NCI-H774 (cell line): ENCODE results near the gene CRB1.

ENCODE experiments used
- DNase-seq: peaks from one replicate; lab custom pipeline; 2025; lab: John Stamatoyannopoulos, UW

The CRB1 gene

DNA sequence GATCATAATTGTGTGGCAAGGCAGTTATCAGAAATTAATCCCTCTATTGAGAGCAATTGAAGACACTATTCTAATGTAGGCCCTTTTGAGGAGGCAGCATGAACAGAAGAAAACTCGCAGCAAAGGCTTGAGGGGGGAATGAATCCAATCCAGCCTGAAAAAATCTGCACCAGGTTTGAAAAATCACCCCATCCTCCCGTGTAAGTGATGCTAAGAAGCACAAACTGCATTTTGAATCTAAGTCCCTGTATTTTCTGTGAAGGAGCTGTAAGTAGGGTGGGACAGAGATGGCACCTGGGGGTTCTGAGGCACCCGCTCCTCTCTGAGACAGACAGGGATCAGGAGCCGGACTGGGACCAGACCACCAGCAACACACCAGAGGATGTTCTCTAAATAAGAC lies at the start of gene CRB1:
CRB1 (plus strand) TSS at position 241 of the 400 bp plus-strand sequence. CDS start 161 bp downstream, outside the sequence.
- DNase-seq, result no peak

DNA sequence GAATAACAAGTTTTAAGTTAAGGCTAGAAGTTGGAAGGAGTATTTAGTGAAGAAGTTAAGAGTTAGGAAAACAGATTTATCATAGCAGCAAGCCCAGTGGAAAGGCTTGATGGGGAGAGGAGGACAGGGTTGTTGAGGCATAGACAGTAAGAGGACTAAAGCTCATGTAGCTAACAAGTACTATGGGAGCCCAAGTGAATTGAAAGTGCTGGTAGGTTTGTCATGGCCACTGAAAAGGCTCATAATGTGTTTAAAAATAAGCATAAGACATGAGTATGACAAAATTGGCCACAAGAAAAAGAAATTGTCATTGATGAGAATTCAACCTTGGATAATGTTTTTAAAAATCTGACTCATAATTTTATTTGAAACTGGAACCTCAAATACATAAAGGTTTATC lies 49.2 kb upstream of the CRB1 start:
- no peak for DNase-seq

DNA sequence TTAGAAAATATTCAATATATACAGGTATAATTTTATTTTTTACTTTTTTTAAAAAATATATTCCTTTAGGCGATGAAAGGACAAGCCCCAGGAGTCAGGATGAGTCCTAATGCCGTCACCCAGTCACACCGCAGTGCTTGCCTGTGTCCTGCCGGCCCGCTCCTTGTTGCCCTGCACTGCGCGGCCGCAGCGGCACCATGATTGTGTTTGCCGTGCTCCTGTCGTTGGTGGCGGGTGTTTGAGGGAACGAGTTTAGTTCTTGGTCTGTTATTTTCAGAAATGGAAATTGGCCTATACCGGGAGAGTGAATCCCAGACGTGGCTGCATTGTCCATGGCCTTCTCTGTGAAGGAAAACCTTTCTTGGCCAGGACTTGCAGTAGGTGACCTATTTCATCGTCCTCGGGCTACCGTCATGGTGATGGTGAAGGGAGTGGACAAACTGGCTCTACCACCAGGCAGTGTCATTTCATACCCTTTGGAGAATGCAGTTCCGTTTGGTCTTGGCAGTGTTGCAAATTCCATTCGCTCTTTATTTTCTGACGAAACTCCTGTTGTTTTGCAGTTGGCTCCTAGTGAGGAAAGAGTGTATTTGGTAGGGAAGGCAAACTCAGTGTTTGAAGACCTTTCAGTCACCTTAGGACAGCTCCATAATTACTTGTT lies 45.9 kb upstream of the CRB1 start:
- no peak for DNase-seq

DNA sequence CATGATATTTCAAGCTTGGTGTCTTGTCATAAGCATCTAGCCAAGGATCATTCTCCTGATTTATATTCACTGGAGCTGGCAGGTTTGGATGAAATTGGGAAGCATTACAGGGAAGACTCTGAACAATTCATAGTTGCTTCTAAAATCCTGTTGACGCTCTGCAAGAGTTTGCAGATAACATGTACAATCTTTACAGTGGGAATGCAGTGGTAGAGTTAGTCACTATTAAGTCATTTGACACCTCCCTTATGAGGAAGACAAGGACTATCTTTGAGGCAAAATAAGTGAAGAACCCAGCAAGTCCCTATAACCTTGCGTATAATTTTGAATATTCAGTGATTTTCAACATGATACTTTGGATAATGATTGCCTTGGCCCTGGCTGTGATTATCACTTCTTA lies 45.3 kb upstream of the CRB1 start:
- no peak for DNase-seq

DNA sequence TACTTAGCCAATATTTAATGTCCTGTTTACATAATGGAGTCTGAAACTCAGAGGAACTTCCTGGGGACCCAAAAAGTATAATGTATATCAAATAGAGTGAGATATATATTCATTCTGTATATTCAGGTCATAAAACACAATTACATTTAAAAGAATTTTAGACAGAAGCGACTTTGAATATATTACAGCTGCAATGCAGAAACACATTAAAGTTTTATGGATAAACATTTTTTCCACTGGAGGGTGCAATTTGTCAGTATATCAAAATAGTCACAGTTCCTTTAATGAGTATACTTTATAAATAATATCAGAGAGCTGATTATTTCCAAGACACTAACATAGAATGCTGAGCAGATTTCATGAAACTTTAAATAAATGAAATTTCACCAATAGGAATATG lies 43.9 kb upstream of the CRB1 start:
- no peak for DNase-seq

DNA sequence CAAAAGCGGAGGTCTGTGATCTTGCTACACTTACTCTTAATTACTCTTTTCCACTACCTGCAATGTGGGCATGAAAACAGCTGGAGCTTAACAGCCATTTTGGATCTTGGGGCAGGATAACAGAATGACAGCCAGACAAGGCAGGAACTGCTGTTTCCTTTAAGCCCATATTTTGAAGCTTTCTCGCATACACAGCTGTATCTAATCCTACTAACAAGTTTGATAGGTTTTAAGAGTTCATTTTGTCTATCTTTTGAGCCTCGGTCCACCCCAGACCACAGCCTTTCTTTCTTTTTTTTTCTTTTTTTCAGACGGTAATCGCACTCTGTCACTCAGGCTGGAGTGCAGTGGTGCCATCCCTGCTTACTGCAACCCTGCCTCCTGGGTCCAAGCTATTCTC lies 42.4 kb upstream of the CRB1 start:
- DNase-seq, result no peak

DNA sequence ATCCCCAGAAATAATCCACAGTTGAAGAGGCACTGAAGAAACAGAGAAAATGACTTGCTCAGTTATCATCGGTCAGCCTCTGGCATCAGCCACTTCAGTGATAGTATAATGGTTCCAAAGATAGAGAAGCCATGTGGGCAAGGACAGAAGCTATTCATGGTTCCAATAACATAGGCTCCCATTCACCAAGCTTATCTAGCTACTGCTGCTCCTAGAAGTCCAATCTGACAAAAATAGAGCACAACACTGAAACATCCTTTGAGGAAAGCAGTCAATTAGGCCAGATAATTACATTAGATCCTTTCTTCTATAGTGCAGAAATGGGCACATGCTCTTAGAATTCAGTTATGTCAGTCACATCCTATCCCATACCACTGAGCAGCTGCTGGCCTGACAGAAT lies 33.5 kb upstream of the CRB1 start:
- no peak for DNase-seq

DNA sequence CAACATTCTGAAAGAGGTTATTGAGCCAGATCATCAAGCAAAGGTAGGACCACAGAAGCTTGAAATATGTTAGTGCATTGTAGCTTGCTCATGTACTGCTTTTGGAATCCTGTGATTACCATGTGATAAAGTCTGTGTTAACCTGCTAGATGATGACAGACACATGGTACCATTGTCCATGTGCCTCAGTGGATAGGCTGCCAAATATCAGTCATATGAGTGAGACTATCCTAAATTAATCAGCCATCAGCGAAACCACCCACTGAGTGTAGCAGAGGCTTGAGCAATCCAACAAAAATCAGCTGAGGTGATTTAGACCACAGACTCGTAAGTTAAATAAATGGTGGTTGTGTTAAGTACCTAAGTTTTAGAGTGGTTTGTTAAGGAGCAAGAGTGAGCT lies 32.7 kb upstream of the CRB1 start:
- DNase-seq, result no peak

DNA sequence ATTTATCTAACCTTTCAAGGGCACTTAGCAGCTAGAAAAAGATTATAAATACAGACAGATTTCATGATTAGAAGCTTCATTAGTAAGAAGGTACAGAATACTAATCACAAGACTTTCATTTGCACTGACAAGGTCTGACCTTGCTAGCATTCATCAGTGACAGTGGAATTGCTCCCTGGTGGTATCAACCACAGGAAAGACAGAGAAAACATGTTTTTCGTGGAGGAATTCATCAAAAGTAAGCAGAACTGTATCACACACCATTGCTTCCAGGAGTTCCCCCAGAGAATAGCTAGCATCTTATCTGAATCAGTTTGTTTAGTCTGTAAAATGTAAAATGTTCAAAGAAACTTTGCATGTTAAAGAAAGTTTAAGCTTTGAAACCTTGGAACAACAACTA lies 20.6 kb upstream of the CRB1 start:
- no peak for DNase-seq

DNA sequence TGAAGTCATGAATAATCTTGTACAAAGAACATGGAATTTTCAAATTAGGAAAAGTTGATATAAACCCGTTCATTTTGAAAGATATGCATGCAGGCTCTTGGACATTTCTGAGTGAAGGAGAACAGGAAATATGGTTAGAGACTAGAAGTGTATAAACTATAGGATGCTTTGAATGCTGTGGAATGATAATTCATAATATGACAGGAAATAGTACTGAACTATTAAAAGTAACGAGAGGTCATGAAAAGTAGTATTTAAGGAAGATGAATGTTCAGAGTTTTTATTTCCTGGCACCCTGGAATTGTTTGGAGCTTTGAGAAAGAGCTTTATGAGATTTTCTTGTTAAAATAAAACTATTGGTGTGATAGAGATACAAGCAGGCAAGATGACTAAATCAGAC lies 18.7 kb upstream of the CRB1 start:
- no peak for DNase-seq

DNA sequence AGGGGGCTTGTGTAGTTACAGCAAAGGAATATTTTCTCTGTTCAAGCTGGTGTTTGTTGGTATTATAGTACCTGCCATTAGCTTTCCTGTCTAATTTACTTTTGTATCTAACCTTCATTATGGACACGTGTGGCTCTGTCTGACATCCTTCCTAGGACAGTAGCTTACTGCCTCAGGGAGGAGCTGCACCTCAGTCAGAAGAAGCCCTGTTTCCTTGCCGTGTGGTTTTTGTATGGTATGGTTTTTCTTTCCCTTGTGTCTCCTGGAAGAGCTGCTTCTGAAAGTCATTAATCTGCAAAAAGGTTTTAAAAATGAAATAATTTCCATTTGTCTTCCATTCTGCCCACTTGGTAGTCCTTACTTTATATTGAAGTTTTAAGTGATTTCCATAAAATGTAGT lies 17.4 kb upstream of the CRB1 start:
- no peak for DNase-seq

DNA sequence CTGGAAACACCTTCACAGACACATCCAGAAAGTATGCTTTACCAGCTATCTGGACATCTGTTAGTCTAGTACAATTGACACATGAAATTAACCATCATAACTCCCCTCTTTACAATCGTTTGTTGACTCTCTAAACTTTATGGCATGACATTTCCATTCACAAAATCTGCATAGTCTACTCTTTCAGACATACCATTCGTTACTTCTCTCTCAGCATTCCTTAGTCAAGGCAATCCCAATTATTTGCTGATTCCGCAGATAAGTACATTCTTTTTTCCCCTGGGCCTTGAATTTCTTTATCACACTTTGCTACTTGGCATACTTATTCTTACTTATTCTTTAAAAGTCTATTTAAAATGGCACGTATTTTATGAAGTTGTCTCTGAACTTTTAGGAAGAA lies 15.1 kb upstream of the CRB1 start:
- no peak for DNase-seq

DNA sequence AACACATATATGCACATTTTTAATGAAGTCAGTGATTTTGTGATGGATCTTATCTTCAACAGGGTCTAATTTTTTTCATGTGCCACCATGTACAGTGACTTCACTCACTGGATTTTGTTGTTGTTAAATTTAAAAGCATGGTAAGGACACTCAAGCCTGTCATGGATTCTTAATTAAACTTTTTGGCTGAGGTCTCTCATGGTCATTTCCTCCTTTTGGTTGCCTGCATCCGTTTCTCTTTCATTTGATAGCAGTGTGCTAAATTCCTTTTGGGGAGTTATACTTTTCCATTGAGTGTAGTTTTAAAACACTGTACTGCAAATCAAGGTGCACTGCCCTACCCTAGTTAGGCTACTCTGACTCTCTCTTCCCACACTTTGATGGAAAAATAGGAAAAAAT lies 13.2 kb upstream of the CRB1 start:
- DNase-seq, result no peak

DNA sequence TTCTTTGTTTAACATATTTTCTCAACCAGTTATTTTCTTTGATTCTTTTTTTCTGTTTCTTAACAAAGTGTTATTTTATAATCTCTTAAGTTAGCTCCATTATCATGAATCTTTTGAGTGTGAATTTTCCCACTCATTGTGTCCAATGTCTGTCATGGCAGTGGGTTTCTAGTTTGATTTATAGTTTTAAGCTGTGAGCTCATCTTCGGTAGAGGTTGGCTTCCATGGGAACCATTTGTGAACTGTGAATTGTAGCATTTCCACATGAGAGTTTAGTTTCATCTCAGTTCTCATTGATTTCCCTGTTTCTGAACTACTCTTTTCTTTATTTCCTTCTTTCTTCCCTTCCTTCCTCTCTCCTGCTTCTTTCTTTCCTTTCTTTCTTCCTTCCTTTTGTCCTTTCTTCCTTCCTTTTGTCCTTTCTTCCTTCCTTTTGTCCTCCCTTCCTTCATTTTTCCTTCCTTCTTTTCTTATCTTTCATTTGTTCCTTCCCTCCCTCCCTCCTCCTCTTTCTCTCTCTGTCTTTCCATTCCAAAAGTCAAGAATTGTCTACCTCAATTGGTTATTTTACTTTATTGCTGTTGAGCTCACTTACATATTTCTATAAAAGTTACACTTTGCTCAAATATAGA lies 3.0 kb upstream of the CRB1 start:
- DNase-seq, result no peak

DNA sequence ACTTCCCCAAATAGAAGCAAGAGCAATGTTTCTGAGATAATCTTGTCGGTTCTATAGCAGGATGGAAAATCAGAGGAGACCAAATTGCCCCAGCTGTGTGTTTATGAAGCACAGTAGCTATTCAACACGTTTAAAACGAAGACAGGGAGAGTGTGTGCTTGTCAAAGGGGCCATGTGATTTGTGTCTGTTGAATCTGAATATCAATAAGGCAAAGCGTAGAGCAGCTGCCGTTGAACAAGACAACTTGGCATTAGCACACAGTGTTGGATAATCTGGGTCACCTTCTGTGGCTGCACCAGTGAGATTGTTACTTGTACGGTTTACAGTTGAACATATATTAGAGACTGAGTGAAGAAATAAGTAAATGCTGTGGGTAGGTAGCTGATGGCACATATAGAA lies 1.0 kb downstream of the CRB1 start:
- DNase-seq, result peak; percentile 86

DNA sequence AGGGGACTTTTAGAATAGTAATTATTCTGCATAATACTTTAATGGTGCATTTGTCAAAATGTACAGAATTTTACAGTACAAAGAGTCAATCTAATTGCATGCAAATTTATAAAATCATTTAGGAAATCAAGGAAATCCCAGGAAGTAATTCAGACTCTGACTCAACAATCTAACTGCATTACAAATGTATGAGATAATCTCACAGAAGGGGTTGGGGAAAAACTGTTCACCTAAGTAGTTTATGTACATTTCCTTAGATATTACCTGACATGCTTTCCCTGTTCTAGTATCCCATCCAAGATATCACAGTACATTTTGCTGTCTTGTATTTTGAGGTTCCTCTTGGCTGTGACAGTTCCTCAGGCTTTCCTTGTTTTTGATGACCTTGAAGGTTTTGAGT lies 4.7 kb downstream of the CRB1 start:
- no peak for DNase-seq

DNA sequence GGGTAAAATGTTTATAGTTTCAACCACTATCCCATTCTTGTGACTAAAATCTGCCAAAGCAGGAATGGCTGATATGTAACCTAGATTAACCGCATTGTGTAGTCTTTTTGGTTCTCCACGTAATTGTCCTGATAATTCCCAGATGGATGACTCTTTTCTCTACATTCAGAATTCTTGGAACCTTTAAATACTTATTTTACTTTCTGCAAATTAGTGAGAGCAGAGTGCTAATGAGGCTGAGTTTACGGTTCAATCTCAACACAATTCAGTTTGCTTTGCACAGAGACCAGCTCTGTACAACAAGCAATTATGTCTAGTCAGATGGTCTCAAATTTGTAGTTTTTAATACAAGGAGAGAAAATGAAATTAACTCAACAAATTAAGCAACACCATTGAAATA lies 9.1 kb downstream of the CRB1 start:
- no peak for DNase-seq

DNA sequence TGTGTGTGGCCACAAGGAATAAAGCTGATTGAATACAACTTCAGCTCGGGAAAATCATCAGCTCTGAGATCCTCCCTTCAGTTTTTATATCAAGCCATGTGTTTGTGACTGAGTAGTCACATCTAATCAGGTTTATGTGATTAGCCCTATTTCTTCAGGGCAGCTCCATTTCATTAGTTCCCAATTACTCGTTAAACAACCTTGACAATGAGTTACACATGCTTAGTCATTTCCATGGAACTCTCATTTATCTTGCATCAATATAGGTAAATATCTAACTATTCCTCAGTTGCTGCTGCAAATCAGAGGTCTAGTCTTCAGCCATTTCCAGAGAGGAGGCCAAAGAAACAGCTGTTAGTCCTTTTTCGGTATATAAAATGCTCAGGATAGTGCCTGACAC lies 16.3 kb downstream of the CRB1 start:
- no peak for DNase-seq

DNA sequence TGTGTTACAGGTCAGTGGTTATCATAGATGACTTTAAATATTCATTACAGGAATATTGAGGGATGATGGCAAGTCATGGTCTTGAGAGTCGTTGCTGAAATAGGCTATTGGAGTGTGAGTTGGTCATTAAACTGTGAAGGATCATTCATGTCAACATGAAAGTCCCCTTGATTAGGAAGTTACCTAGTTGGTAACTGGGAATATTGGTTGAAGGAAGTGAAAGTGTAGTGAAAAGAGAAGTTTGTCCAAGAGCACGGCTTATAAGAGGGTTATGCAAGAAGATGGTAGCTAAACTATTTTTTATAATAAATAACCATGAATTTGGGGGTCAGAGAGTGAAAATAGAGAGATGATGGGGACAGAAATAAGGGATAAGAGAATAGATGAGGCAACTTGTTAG lies 16.9 kb downstream of the CRB1 start:
- no peak for DNase-seq

DNA sequence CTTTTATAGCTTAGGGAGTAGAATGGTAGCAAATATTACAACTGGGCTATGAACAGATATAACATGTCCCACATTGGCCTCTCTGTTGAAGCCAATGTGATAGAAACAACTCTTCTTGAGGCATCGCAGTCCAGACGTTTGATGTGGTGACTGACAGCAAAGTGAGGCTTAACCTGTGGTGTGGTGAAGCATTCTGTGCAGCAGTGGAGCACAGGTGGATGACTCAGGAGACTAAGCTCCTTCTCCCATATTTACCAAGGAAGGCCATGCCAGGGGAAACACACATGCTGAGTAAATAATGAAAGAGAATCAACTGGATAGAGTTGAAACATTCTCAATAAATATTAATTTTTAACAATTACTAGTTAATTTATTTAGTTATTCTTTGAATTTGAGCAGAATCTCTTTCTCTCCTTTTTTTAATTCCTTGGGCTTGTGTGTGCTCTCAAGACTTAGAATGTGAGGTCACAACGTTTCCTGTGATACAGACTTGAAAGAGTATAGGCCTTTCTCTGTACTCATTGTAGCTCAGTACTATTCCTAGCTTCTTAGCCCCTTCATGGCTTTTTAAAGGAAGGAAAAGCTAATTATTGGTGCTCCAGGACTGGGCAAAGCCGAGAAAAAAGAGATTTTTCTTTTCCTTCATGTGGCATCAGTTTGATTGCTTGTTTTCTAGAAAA lies 17.6 kb downstream of the CRB1 start:
- no peak for DNase-seq

DNA sequence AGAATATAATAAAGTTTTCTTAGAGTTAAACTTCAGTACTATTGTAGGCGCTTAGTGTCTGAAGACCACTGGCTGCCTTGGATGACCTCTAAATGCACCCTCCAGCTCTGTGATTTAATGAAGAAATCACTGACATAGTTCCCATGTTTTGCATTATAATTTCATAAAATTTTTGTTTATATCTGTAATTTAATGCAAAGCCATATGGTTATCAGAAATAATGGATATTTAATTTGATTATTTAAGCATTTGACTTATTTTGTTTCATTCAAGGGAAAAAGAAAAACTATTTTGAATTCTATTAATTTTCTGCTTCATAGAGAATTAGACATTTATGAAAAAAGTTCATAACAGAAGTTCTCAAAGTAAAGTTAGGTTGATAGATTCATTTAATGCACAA lies 18.6 kb downstream of the CRB1 start:
- no peak for DNase-seq

DNA sequence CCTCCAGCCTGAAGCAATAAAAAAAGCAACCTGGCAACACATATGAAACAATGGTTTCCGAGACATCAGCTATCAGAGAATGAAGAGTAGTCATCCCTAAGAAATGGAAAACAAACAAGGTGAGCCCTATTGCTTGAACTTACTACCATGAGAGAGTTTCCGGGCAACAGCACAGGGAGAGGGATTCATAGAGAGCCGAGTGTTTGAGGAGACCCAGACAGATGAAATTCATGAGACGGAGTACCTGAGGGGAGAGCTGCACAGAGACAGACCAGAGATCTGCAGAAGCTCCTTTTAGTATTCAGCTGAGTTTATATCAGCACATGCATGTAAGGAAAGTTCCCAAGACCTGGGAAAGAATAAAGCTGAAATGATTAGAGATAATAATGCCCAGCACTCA lies 19.8 kb downstream of the CRB1 start:
- DNase-seq, result no peak

DNA sequence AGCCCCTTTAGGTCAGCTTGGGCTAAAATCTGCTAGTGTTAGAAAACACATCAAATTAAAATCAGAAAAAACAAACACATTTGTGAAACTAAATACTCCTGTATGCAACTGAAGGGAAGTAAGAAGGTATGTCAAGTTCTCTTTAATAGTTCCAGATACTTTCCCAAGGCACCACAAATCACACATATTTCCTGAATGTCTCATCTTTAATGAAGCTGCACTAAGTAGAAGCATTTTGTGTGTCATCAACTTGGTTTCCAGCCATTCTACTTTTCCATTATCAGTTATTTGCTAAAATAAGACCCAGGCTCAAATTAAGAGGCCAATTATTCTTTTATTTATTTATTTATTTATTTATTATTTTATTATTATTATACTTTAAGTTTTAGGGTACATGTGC lies 34.7 kb downstream of the CRB1 start:
- no peak for DNase-seq

DNA sequence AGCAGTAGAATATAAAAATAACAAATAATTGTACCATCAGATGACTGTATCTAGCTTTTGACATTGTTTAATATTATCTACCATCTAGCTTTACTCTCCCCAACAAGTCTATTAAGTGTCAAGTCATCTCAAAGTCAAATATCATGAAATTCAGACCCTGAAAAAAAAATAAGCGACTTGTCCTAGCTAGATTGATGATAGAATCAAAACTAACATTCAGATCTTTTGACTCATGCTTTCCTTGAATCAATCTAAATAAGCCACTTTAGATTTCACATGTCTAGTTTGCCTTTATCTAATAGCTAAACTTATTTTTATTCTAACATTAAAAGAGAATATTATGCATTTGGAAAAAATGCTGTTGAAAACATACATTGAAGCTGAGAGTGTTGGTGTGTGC lies 35.4 kb downstream of the CRB1 start:
- DNase-seq, result no peak
